GM12892 (cell line): Measurements from ENCODE around the gene ZNF580.

ENCODE experiments used
- DNase-seq: peaks from one replicate; pipeline ENCODE4 v3.0.0; 2011; ENCODE audit not compliant: insufficient read length
- FAIRE-seq: peaks from 2 replicates; lab custom pipeline; 2011; peaks lifted over from hg19 to GRCh38; lab: Jason Lieb, UNC
- POLR2A ChIP-seq: IDR thresholded peaks from 2 replicates; pipeline ENCODE4 v1.6.1; 2011; ENCODE audit warnings: low read depth, low read length, control low read depth
- POLR2AphosphoS5 ChIP-seq: IDR thresholded peaks from 2 replicates; pipeline ENCODE4 v1.6.1; 2011; ENCODE audit warnings: low read depth, low read length, control low read depth
- TAF1 ChIP-seq: IDR thresholded peaks from 2 replicates; pipeline ENCODE4 v1.6.1; 2011; ENCODE audit warnings: low read depth, mild to moderate bottlenecking, control low read depth, low read length, borderline replicate concordance

Gene ZNF580

DNA sequence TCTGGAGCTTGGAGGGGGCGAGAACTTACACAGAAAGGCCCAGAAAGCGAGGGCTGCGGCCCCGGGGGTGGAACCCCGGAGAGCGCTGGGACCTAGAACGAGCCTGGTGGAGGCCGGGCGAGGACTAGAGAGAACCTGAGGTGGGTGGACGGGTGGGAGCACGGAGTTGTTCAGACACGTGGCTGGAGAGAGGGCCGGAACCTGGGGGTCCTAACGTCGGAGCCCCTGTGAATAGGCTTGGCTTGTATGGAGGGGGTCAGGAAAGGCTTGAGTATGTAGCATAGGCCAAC lies 3.0 kb downstream of the ZNF580 start:
- no peak for FAIRE-seq

GRCh38 chr19:55644191-55644833 lies 3.5 kb downstream of the ZNF580 start:
- DNase-seq (no peak), FAIRE-seq (no peak)
- TF ChIP-seq POLR2A = no peak
- TF ChIP-seq TAF1 = no peak
- TF ChIP-seq POLR2AphosphoS5 = no peak

More for the DNA sequence above, 3.0 kb downstream of the ZNF580 start:
- DNase-seq = no peak
- TF ChIP-seq POLR2A (no peak), POLR2AphosphoS5 (no peak), TAF1 (no peak)

GRCh38 chr19:55644842-55645511 lies 4.2 kb downstream of the ZNF580 start:
- DNase-seq (no peak), FAIRE-seq (no peak)
- TF ChIP-seq POLR2A (no peak), POLR2AphosphoS5 (no peak), TAF1 (no peak)

DNA sequence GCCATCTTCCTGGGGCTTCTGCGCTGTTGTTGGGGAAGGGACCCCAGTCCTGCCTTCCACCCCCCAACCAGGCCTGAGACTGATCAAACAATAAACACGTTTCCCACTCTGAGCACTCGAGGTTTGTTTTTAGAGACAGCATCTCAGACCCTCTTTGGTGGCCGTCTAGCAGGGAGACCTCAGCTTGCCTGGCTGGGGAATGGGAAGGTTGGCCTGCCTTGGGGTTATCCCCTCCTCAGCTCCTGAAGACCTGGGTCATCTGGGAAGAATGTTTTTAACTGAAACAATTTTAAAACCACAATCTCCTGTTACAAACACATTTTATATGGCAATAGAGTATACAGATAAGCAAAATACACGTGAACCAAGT lies 4.7 kb downstream of the ZNF580 start:
- TF ChIP-seq POLR2A (no peak), POLR2AphosphoS5 (no peak), TAF1 (no peak)
- DNase-seq = no peak
- FAIRE-seq = no peak

DNA sequence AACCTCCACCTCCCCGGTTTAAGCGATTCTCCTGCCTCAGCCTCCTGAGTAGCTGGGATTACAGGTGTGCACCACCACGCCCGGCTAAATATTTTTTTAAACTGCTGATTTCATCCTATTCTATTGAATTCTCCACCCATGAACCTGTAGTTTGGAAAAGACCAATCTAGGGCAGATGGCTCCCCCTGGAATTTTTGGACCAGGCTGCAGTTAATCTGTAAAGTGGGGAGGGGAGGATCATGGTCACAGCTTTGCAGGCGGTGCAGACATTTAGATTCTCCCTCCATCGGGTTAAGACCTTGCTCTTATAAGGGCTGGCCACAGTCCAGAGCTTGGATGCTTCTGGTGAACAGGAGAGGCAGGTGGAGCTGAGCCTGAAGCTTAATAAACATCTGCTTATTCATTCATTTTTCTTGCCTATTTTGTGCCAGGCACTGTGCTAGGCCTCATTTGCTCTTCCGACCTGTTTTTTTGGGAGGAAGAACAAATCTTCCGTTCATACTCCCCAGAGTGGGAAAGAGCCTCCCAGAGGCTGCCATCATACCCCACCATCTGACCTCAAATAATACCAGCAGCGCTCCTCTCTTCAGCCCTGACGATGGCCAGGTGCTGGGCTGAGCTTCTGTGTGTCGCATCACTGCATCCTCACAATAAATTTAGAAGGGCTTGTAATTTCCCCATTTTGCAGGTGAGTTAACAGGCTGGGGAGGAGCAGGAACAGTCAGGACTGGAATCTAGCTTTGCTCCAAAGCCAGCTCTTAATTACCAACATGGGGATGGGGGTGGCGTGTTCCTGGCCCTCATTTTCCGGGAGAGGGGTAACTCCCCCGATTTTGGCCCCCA lies 6.3 kb downstream of the ZNF580 start:
- DNase-seq = no peak
- peak; percentile 27 for FAIRE-seq
- TF ChIP-seq TAF1 (no peak), POLR2AphosphoS5 (no peak), POLR2A (no peak)

DNA sequence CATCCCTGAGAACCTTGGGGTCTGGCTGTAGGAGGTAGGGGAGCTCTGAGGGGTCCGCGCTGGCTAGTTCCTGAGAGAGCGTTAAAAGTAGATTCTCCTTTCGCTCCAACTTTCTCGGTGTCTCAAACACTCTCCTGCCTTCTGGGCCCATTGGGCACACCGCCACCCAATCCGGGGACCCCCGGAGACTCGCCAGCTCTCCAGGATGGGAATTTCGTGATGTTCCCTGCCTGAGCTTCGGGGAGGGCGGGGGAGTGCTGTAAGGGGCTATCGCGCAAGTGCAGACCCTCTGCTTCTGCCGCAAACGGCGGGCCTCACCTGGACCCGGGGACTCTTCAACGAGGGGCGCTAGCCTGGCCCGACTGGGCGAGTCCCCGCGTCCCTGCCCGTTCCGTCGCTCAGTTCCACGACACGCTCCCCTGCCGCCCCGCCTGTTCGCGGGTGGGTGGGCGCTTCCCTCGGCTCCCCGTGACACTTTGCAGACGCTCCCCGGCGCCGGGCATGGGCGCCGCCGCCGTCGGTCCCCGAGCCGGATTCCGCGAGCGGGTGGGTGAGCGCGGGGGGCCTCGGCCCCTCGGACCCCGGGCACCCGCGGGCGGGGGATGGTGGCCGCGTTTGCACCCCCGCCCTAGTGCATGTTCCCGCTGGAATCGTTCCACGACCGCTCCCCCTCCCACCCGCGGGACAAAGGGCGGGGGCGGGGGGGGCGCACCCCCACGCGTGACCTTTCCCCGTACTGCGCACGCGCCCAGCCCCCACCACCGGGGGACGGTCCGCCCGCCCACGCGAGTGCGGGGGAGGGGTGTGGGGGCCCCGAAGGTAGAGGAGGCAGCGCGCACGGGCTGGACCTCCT lies 7.2 kb downstream of the ZNF580 start, which contains the start of gene CCDC106:
CCDC106 (plus strand) TSS at position 481 of the 853 bp plus-strand sequence. CDS start 835 bp downstream, outside the sequence.
- FAIRE-seq = peak; percentile 97

DNA sequence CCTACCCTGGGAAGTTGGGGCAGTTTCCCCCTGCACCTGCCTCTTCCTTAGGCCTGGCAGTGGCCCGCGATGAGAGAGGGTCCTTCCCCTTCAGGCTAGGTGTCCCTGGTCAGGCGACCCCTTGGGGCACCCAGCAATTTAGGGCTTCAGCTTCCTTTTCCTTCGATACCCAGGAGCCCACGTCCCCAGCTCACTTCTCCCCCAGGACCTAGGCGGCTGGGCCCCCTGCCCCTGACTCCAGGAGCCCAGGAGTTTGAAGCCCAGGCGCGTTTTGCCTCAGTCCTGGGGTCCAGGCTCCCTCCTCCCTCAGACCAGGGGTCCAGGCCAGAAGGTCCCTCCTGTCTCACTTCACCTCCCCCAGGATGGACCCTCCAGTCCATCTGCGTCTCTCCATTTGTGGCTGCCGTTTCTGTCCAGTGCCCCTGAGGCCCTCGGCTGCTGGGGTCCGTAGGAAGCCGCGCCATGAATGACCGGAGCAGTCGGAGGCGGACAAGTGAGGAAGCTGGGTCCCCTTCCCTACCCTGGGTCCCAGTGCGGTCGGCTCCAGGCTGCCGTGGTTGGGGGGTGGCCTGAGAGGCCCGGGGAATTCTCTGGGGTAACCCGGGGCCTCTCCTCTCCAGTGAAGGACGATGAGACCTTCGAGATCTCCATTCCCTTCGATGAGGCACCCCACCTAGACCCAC lies 7.9 kb downstream of the ZNF580 start:
- TF ChIP-seq TAF1 (no peak), POLR2A (peak; percentile 20; the same call in 1 of the 2 replicates), POLR2AphosphoS5 (no peak)
- DNase-seq (no peak), FAIRE-seq (no peak)

More for the DNA sequence above, 7.2 kb downstream of the ZNF580 start, which contains the start of gene CCDC106:
- DNase-seq = no peak
- TF ChIP-seq POLR2AphosphoS5 (no peak), POLR2A (no peak), TAF1 (no peak)

- DNase-seq (no peak), FAIRE-seq (peak; percentile 17)
- TF ChIP-seq TAF1 (no peak), POLR2A (no peak), POLR2AphosphoS5 (no peak)
These were observed 8.7 kb downstream of the ZNF580 start for GRCh38 chr19:55649268-55650125.

DNA sequence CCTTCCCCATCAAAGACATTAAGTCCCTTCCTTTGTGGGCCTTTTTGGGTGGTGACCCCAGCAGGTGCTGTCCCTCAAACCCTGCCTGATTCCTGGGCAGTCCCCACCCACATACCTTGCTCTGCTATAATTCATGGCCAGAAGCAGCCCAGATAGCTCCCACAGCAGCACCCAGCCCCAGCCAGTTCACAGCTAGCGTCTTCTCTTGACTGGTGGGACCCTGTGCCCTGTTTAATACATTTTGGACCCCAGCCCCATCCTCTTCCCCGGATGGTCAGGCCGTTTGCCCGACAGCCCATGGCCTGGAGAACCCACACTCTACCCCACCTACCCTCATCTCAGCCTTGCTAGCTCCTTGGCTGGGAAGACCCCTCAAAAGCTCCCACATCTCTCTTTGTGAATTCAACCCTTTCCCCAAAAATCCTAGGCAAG lies 9.3 kb downstream of the ZNF580 start:
- TF ChIP-seq POLR2AphosphoS5 = no peak
- TF ChIP-seq TAF1 = no peak
- TF ChIP-seq POLR2A = no peak
- DNase-seq (no peak), FAIRE-seq (peak; percentile 44)
